ENCODE measurements around the gene KIAA0319L.

- TF ChIP-seq CTCF (IDR thresholded peaks at IDR 0.05) (no peak), REST (IDR thresholded peaks at IDR 0.05; ENCODE audit: insufficient read depth in 1 of 2, low read depth in 2 of 2, low read length in 1 of 2) (no peak), POLR2AphosphoS5 (IDR thresholded peaks at IDR 0.05; ENCODE audit: low read depth, low read length) (no peak), SIN3A (IDR thresholded peaks at IDR 0.05; ENCODE audit: borderline replicate concordance, insufficient read depth, low read depth, low read length) (no peak), TCF7L2 (IDR thresholded peaks at IDR 0.05; ENCODE audit: low read depth, low read length) (no peak)
Observed at GRCh38 chr1:35394386-35394785, 162.8 kb downstream of the KIAA0319L start.

All from Panc1 (cell line).